ENCODE measurements around the gene GPR180.

Gene GPR180
- total RNA-seq, result 6.0 to 34.7 (median 27.5) reads per million in 9 experiments

GRCh38 chr13:94601446-94602431 is at the start of gene GPR180:
Gene GPR180 (plus strand): TSS chr13:94601857. CDS start chr13:94601928, 71 bp downstream.
- ATAC-seq (replicated peaks) (peak; percentile 97), DNase-seq (peak; percentile 76 to 82 (median 81))
- Mint-ChIP-seq H3K36me3 (ENCODE audit: insufficient read depth) (peaks cover 14% of the 10 kb centered on the region), H3K4me3 (peak within 1 kb of the TSS; percentile 81 to 82), H3K27me3 (no peaks in the 10 kb centered on the region), H3K27ac (peak within 1 kb of the TSS; percentile 74 to 77), H3K9me3 (no peaks in the 10 kb centered on the region), H3K4me1 (ENCODE audit: low read depth in 2 of 2) (peaks cover 9 to 19% of the 10 kb centered on the region in 2 donors)

- Mint-ChIP-seq H3K36me3 (ENCODE audit: insufficient read depth) (peaks cover 30% of the 10 kb centered on the region), H3K27me3 (peaks cover 6 to 9% of the 10 kb centered on the region in 2 donors), H3K27ac (no peak overlapping the region), H3K4me3 (no peak overlapping the region), H3K4me1 (ENCODE audit: low read depth in 2 of 2) (peaks cover 15 to 18% of the 10 kb centered on the region in 2 donors), H3K9me3 (no peaks in the 10 kb centered on the region)
- ATAC-seq (replicated peaks) (no peak), DNase-seq (no peak)
These were observed 49.6 kb upstream of the GPR180 start for GRCh38 chr13:94552095-94552494.

- Mint-ChIP-seq H3K36me3 (ENCODE audit: insufficient read depth) (peaks cover 22% of the 10 kb centered on the region), H3K27me3 (peaks cover 6 to 9% of the 10 kb centered on the region in 2 donors), H3K9me3 (no peaks in the 10 kb centered on the region), H3K4me1 (ENCODE audit: low read depth in 2 of 2) (peaks cover 6 to 10% of the 10 kb centered on the region in 2 donors), H3K27ac (no peak overlapping the region), H3K4me3 (no peak overlapping the region)
- no peak for DNase-seq
- ATAC-seq (replicated peaks), result no peak
These were observed 47.9 kb upstream of the GPR180 start for GRCh38 chr13:94553766-94554165.

GRCh38 chr13:94556041-94556440 is 45.6 kb upstream of the GPR180 start:
- peaks cover 4% of the 10 kb centered on the region for H3K36me3 Mint-ChIP-seq (ENCODE audit: insufficient read depth)
- H3K9me3 Mint-ChIP-seq, result no peaks in the 10 kb centered on the region
- no peak overlapping the region for H3K4me3 Mint-ChIP-seq
- no peak overlapping the region for H3K27ac Mint-ChIP-seq
- H3K4me1 Mint-ChIP-seq (ENCODE audit: low read depth in 2 of 2), result peaks cover 0 to 6% of the 10 kb centered on the region in 2 donors
- H3K27me3 Mint-ChIP-seq, result no peaks in the 10 kb centered on the region
- ATAC-seq (replicated peaks) (no peak), DNase-seq (no peak)

GRCh38 chr13:94556621-94557020 is 45.0 kb upstream of the GPR180 start:
- Mint-ChIP-seq H3K27me3 (no peaks in the 10 kb centered on the region), H3K27ac (no peak overlapping the region), H3K9me3 (no peaks in the 10 kb centered on the region), H3K4me3 (no peak overlapping the region), H3K36me3 (ENCODE audit: insufficient read depth) (no peaks in the 10 kb centered on the region), H3K4me1 (ENCODE audit: low read depth in 2 of 2) (peaks cover 0 to 6% of the 10 kb centered on the region in 2 donors)
- ATAC-seq (replicated peaks) (no peak), DNase-seq (no peak)

GRCh38 chr13:94557684-94558235 is 43.9 kb upstream of the GPR180 start:
- H3K27me3 Mint-ChIP-seq, result no peaks in the 10 kb centered on the region
- H3K36me3 Mint-ChIP-seq (ENCODE audit: insufficient read depth), result no peaks in the 10 kb centered on the region
- H3K4me3 Mint-ChIP-seq, result no peak overlapping the region
- ATAC-seq (replicated peaks), result no peak
- no peak for DNase-seq
- peaks cover 0 to 6% of the 10 kb centered on the region in 2 donors for H3K4me1 Mint-ChIP-seq (ENCODE audit: low read depth in 2 of 2)
- no peaks in the 10 kb centered on the region for H3K9me3 Mint-ChIP-seq
- H3K27ac Mint-ChIP-seq, result no peak overlapping the region

GRCh38 chr13:94558716-94559115 is 42.9 kb upstream of the GPR180 start:
- no peak overlapping the region for H3K27ac Mint-ChIP-seq
- no peaks in the 10 kb centered on the region for H3K9me3 Mint-ChIP-seq
- ATAC-seq (replicated peaks) (no peak), DNase-seq (no peak)
- H3K4me1 Mint-ChIP-seq (ENCODE audit: low read depth in 2 of 2), result peaks cover 0 to 6% of the 10 kb centered on the region in 2 donors
- H3K4me3 Mint-ChIP-seq, result no peak overlapping the region
- H3K36me3 Mint-ChIP-seq (ENCODE audit: insufficient read depth), result peaks cover 4% of the 10 kb centered on the region
- H3K27me3 Mint-ChIP-seq, result no peaks in the 10 kb centered on the region

GRCh38 chr13:94559222-94559795 is 42.3 kb upstream of the GPR180 start:
- H3K27ac Mint-ChIP-seq, result no peak overlapping the region
- ATAC-seq (replicated peaks), result no peak
- no peak overlapping the region for H3K4me3 Mint-ChIP-seq

GRCh38 chr13:94560116-94560515 is 41.5 kb upstream of the GPR180 start:
- Mint-ChIP-seq H3K4me3 (no peak overlapping the region), H3K9me3 (no peaks in the 10 kb centered on the region), H3K27ac (no peak overlapping the region), H3K4me1 (ENCODE audit: low read depth in 2 of 2) (peaks cover 0 to 6% of the 10 kb centered on the region in 2 donors), H3K27me3 (no peaks in the 10 kb centered on the region), H3K36me3 (ENCODE audit: insufficient read depth) (peaks cover 4% of the 10 kb centered on the region)
- ATAC-seq (replicated peaks) (no peak), DNase-seq (no peak)

More at GRCh38 chr13:94559222-94559795, 42.3 kb upstream of the GPR180 start:
- no peak for DNase-seq
- Mint-ChIP-seq H3K4me1 (ENCODE audit: low read depth in 2 of 2) (peaks cover 0 to 6% of the 10 kb centered on the region in 2 donors), H3K9me3 (no peaks in the 10 kb centered on the region), H3K36me3 (ENCODE audit: insufficient read depth) (peaks cover 4% of the 10 kb centered on the region), H3K27me3 (no peaks in the 10 kb centered on the region)

- Mint-ChIP-seq H3K9me3 (no peaks in the 10 kb centered on the region), H3K4me3 (no peak overlapping the region), H3K27ac (no peak overlapping the region), H3K27me3 (no peaks in the 10 kb centered on the region), H3K4me1 (ENCODE audit: low read depth in 2 of 2) (peaks cover 0 to 6% of the 10 kb centered on the region in 2 donors), H3K36me3 (ENCODE audit: insufficient read depth) (peaks cover 4% of the 10 kb centered on the region)
- ATAC-seq (replicated peaks) (no peak), DNase-seq (no peak)
These were observed 40.5 kb upstream of the GPR180 start for GRCh38 chr13:94561126-94561525.

- Mint-ChIP-seq H3K27ac (no peak overlapping the region), H3K36me3 (ENCODE audit: insufficient read depth) (peaks cover 7% of the 10 kb centered on the region), H3K4me1 (ENCODE audit: low read depth in 2 of 2) (no peaks in the 10 kb centered on the region), H3K9me3 (no peaks in the 10 kb centered on the region), H3K27me3 (no peaks in the 10 kb centered on the region), H3K4me3 (no peak overlapping the region)
- DNase-seq (no peak), ATAC-seq (replicated peaks) (no peak)
These were observed 34.1 kb upstream of the GPR180 start for GRCh38 chr13:94567581-94567980.

GRCh38 chr13:94568443-94568842 is 33.2 kb upstream of the GPR180 start:
- H3K36me3 Mint-ChIP-seq (ENCODE audit: insufficient read depth), result peaks cover 11% of the 10 kb centered on the region
- no peaks in the 10 kb centered on the region for H3K4me1 Mint-ChIP-seq (ENCODE audit: low read depth in 2 of 2)
- H3K27ac Mint-ChIP-seq, result no peak overlapping the region
- H3K27me3 Mint-ChIP-seq, result no peaks in the 10 kb centered on the region
- H3K4me3 Mint-ChIP-seq, result no peak overlapping the region
- no peaks in the 10 kb centered on the region for H3K9me3 Mint-ChIP-seq
- DNase-seq (no peak), ATAC-seq (replicated peaks) (no peak)

GRCh38 chr13:94569615-94570014 is 32.0 kb upstream of the GPR180 start:
- DNase-seq (no peak), ATAC-seq (replicated peaks) (no peak)
- H3K4me3 Mint-ChIP-seq, result no peak overlapping the region
- no peaks in the 10 kb centered on the region for H3K27me3 Mint-ChIP-seq
- no peaks in the 10 kb centered on the region for H3K9me3 Mint-ChIP-seq
- peaks cover 17% of the 10 kb centered on the region for H3K36me3 Mint-ChIP-seq (ENCODE audit: insufficient read depth)
- no peaks in the 10 kb centered on the region for H3K4me1 Mint-ChIP-seq (ENCODE audit: low read depth in 2 of 2)
- no peak overlapping the region for H3K27ac Mint-ChIP-seq
